Stimulated activated naive CD8-positive, alpha-beta T cell treated with anti-CD3 and anti-CD28 coated beads, Interleukin-15, Interleukin-2, amounts not matched to agents 100 U/mL and 50 U/mL, for 24 hours (primary cell): ENCODE data around the gene ARPC3.
A peak's percentile ranks its signal among the peaks of the same experiment; 100 is the strongest.
"Not testable (repeated sequence)": the region's sequence is repeated elsewhere in the genome, so short reads cannot be mapped to it uniquely, and the experiment has no call there.

Source experiments
- ATAC-seq: fragments of 150-1000 bp; cut with Tn5 transposase; one replicate; pipeline ENCODE4 v1.10.0; 2021
- DNase-seq: peaks from one replicate; pipeline ENCODE4 v3.0.0; 2021

ARPC3 gene

DNA sequence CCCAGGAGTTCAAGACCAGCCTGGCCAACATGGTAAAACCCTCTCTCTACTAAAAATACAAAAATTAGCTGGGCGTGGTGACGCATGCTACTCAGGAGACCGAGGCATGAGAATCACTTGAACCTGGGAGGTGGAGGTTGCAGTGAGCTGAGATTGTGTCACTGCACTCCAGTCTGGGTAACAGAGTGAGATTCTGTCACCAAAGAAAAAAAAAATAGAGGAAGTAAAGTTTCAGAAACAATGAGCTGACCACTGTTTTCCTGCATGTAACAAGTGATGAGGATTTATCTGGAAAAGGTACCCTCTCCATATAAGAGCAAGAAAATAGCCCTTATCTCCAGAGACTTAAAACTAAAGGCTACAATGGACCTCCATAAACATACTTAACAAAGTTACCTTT, 33.0 kb downstream of the ARPC3 start:
- not testable (repeated sequence) for DNase-seq, ATAC-seq

DNA sequence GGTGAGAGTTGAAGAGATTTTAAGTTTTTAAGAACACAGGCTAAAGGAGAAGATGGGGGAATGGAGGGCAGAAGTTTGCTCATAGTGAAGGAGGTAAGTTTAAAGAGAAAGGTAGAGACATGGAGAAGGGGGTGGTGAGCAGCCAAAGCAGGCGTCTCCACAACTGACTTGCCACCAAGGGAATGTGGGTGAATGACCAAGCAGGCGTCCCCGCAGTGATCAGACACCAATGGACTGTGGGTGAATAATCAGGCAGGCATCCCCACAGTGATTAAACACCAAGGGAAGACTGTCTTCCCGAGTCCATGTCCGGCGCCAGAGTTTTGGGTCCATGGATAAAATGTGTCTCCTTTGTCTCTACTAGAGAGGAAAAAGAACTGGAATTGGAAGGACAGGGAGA, 40.1 kb downstream of the ARPC3 start:
- ATAC-seq, DNase-seq: not testable (repeated sequence)

DNA sequence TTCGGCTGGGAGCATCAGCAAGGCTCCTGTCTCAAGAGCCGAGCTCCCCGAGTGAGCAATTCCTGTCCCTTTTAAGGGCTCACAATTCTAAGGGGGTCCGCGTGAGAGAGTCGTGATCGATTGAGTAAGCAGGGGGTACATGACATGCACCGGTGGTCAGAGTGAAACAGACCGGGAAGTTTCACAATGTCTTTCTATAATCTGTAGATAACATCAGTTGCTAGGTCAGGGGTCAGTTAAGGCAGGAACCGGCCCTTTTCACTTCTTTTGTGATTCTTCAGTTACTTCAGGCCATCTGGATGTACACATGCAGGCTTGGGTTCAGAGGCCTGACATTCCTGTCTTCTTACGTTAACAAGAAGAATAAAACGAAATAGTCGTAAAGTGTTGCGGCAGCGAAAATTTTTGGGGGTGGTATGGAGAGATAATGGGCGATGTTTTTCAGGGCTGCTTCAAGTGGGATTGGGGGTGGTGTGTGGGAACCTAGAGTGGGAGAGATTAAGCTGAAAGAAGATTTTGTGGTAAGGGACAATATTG, 44.9 kb downstream of the ARPC3 start:
- not testable (repeated sequence) for DNase-seq, ATAC-seq

DNA sequence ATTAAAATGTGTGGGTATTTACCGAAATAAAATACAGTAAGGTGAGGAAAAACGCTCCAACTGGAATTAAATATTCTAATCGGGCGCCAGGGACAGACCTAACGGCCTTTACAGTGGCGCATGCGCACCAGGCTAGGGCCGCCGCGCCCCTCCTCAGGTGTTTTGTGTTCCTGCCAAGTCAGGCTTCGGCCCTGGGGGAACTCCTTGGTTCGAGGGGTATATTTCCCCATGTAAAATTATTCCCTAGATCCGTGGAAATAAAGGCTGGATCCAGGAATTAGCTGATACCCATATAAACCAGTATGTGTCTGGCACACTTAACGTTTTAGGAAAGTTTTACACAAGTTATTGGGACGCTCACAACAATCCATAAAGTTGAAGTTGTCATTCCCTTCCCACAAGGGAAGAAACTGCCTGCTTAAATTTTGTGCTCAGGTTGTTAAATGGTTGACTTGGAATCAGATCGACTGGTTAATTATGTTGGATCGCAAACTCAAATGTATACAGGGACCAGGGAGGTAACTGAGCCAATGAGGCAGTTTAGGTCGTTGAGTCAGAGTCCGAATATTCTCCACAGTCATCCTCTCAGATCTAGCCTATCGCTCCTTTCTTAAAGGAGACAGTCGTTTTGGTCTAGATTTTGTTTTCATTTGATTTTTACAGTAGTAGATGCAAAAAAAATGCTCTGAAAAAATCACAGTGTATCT, 46.0 kb downstream of the ARPC3 start:
- DNase-seq: peak; percentile 83

DNA sequence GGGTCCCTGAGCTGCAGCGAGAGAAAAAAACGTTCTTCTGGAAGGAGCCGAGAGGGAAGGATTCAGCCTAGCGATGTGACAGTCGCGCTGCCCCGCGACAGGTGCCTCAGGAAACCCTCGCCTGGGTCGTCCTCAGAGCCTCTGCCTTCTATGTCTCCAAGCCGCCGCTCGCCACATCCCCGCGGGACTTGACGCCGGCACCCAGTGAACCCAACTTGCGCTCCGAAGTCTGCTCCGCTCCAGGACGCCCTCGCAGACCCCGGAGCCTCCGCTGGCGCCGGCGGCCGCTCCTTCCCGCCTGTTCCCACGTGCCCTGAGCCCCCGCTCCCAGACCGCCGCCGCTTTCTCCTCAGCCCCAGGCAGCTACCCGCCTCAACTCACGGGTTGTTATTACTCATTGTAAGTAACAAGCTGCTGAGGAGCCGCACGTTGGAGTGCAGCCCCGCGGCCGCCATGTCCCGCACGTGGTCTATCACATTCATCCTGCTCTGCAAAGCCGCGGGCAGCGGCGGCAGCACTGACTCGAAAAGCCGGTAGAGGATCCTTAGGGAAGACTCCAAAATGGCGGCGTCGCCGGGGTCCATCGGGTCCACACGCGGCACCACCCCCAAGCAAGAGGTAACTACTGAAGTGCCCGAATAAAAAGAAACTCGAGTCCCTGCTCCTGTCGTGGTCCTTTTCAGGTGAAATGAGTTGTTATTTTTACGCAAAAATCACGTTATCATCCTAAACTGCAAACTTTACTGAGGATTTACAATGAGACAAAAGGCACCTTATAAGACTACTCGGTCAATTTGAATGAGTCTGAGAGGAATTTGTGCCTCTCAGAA, 46.8 kb downstream of the ARPC3 start, which contains the start of gene ANAPC7:
Gene ANAPC7, minus strand, starts transcription at position 563 of the 830 bp plus-strand sequence. Its CDS starts 81 bp downstream, at position 482.
- peak; percentile 89 for DNase-seq
- peak; percentile 91 for ATAC-seq

More for the DNA sequence above, 46.0 kb downstream of the ARPC3 start:
- ATAC-seq: peak; percentile 47
